ENCODE results near the gene KNOP1.

KNOP1 gene

DNA sequence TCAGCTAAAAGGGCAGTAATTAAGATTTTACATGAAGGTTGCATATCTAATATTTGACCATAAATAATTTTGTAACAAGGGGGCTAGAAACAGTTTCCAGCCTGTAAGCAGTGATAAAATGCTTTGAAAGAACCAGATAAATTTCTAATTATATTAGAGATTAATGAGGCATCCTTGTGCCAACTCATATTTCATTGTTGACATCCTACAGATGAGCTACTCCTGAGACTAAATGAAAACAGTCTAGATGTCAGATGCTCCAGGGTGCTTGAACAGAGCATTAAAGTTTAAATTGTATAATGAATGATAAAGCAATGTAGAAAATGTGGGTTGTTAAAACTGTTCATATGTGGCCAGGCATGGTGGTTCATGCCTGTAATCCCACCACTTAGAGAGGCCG, 23.3 kb upstream of the KNOP1 start:
- Histone ChIP-seq H3K9ac (ENCODE audit: low read length in 5 of 5) (no peak overlapping the region), H3K9me3 (ENCODE audit: control insufficient read depth in 5 of 5, low read length in 5 of 5) (no peaks in the 10 kb centered on the region), H3K27ac (ENCODE audit: low read depth, low read length) (no peak overlapping the region), H3K4me3 (ENCODE audit: low read depth in 1 of 5, low read length in 5 of 5) (no peak overlapping the region), H3K27me3 (ENCODE audit: control insufficient read depth in 5 of 5, insufficient read depth in 4 of 5, low read length in 5 of 5) (no peaks in the 10 kb centered on the region), H3K36me3 (ENCODE audit: control insufficient read depth in 5 of 5, insufficient read depth in 5 of 5, low read length in 5 of 5) (peaks cover 0 to 12% (median 4%) of the 10 kb centered on the region in 5 donors), H3K4me1 (ENCODE audit: control insufficient read depth in 5 of 5, insufficient read depth in 5 of 5, low read length in 5 of 5) (peaks cover 0 to 9% (median 0%) of the 10 kb centered on the region in 5 donors)

DNA sequence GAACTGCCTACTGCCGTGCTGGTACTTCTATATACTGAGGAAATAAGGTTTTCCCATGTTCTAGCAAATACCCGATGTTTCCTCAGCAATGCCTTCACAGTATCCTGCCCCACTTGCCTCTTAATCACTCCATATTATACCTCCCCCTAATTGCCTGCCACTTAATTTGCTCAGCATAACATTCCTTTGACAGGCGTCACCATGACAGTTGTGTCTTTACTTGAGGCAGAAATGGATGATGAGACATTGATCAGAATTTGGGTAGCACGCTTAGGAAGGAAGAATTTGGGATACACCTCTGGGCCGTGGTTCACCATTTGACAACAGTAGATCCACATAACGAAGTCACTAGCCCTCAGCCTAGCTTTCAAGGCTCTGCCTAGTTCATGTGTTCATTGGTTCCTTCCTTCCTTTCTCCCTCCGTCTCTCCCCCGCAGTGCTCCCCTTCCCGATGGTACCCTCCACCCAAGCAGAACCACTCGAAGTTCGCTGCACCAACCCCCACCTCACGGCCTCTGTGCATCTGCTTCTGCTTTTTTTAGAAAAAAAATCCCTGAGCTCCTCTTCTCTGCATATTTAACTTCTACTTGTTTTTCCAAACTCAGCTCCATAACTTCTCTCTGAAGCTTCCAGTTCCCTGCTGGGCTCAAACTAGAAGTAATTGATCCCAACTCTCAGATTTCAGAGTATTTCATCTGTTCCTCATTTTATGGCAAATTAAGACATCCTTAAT, 19.4 kb upstream of the KNOP1 start:
- Histone ChIP-seq H3K36me3 (ENCODE audit: control insufficient read depth in 5 of 5, insufficient read depth in 5 of 5, low read length in 5 of 5) (peaks cover 0 to 16% (median 7%) of the 10 kb centered on the region in 5 donors), H3K9ac (ENCODE audit: low read length in 5 of 5) (no peak overlapping the region), H3K4me1 (ENCODE audit: control insufficient read depth in 5 of 5, insufficient read depth in 5 of 5, low read length in 5 of 5) (peaks cover 0 to 18% (median 5%) of the 10 kb centered on the region in 5 donors), H3K4me3 (ENCODE audit: low read depth in 1 of 5, low read length in 5 of 5) (no peak overlapping the region), H3K27ac (ENCODE audit: low read depth, low read length) (no peak overlapping the region), H3K27me3 (ENCODE audit: control insufficient read depth in 5 of 5, insufficient read depth in 4 of 5, low read length in 5 of 5) (no peaks in the 10 kb centered on the region), H3K9me3 (ENCODE audit: control insufficient read depth in 5 of 5, low read length in 5 of 5) (no peaks in the 10 kb centered on the region)

DNA sequence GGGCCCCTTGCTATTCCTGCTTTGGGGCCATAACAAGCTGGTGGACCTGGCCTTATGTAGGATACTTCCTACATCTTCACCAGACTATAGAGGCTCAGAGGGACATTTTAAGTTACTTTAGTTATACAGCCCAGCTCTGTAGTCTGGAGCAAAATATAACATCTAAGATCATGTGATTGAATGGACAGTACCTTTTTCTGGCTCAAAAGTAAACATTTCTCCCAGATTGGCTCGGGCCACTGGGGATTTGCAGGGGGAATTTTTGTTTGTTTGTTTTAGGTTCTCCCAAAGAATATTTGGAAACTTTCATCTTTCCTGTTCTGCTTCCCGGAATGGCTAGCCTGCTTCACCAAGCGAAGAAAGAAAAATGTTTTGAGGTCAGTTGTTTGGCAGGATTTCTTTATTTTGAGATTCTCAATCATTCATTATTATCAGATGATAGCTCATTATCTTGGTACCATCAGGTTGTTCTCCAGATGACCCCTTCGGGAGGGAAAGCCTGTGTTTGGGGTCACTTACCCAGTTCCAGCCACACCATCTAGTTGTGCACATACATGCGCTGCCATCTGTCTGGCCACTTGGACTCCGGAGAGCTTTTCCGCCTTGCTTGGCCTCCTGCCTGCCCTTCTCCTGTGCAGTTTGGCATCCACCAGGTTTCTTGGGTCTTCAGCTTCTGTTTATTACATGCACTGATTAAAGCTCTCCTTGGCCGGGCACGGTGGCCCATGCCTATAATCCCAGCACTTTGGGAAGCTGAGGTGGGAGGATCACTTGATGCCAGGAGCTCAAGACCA, 17.2 kb upstream of the KNOP1 start:
- Histone ChIP-seq H3K36me3 (ENCODE audit: control insufficient read depth in 5 of 5, insufficient read depth in 5 of 5, low read length in 5 of 5) (peaks cover 0 to 21% (median 7%) of the 10 kb centered on the region in 5 donors), H3K27ac (ENCODE audit: low read depth, low read length) (no peak overlapping the region), H3K4me3 (ENCODE audit: low read depth in 1 of 5, low read length in 5 of 5) (no peak overlapping the region)

DNA sequence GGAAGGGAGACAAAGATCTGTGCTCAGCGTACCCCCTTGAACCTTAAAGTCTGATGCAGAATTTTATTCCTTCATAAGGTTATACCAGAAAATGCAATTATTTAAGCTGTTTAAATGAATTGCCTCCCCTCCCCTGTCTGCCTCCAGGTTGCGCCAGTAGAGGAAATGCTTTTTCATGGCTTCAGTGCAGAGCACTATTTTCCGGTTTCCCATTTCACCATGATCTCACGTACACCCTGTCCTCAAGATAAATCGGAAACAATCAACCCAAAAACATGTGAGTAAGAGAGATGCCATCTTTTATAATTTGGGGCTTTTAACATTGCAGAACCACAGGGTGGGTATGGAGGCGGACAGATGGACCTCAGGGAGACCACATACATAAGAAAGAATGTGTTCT, 15.5 kb upstream of the KNOP1 start:
- no peak overlapping the region for H3K9ac ChIP-seq (ENCODE audit: low read length in 5 of 5)
- peaks cover 0 to 17% (median 3%) of the 10 kb centered on the region in 5 donors for H3K36me3 ChIP-seq (ENCODE audit: control insufficient read depth in 5 of 5, insufficient read depth in 5 of 5, low read length in 5 of 5)
- H3K27ac ChIP-seq (ENCODE audit: low read depth, low read length) = no peak overlapping the region
- H3K4me1 ChIP-seq (ENCODE audit: control insufficient read depth in 5 of 5, insufficient read depth in 5 of 5, low read length in 5 of 5) = peaks cover 0 to 12% (median 2%) of the 10 kb centered on the region in 5 donors
- no peaks in the 10 kb centered on the region for H3K27me3 ChIP-seq (ENCODE audit: control insufficient read depth in 5 of 5, insufficient read depth in 4 of 5, low read length in 5 of 5)
- H3K4me3 ChIP-seq (ENCODE audit: low read depth in 1 of 5, low read length in 5 of 5) = no peak overlapping the region
- H3K9me3 ChIP-seq (ENCODE audit: control insufficient read depth in 5 of 5, low read length in 5 of 5) = no peaks in the 10 kb centered on the region

More for the DNA sequence above, 17.2 kb upstream of the KNOP1 start:
- Histone ChIP-seq H3K27me3 (ENCODE audit: control insufficient read depth in 5 of 5, insufficient read depth in 4 of 5, low read length in 5 of 5) (no peaks in the 10 kb centered on the region), H3K9ac (ENCODE audit: low read length in 5 of 5) (no peak overlapping the region), H3K4me1 (ENCODE audit: control insufficient read depth in 5 of 5, insufficient read depth in 5 of 5, low read length in 5 of 5) (peaks cover 0 to 12% (median 5%) of the 10 kb centered on the region in 5 donors), H3K9me3 (ENCODE audit: control insufficient read depth in 5 of 5, low read length in 5 of 5) (no peaks in the 10 kb centered on the region)

DNA sequence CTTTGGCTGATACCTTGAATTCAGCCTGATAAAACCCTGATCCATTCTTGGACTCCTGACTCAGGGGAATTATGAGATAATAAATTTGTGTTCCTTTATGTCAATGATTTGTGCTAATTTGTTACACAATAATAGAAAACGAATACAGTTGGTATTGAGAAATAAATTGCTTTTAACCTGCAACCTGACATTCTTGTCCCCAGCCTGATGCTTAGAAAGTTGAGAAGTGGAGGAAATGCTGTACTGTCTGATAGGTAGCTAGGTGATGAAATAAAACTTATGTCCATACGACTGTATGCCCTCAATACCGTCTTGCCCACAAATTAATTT, 10.6 kb upstream of the KNOP1 start:
- no peaks in the 10 kb centered on the region for H3K9me3 ChIP-seq (ENCODE audit: control insufficient read depth in 5 of 5, low read length in 5 of 5)
- H3K36me3 ChIP-seq (ENCODE audit: control insufficient read depth in 5 of 5, insufficient read depth in 5 of 5, low read length in 5 of 5) = peaks cover 0 to 6% (median 0%) of the 10 kb centered on the region in 5 donors
- H3K27ac ChIP-seq (ENCODE audit: low read depth, low read length) = no peak overlapping the region

DNA sequence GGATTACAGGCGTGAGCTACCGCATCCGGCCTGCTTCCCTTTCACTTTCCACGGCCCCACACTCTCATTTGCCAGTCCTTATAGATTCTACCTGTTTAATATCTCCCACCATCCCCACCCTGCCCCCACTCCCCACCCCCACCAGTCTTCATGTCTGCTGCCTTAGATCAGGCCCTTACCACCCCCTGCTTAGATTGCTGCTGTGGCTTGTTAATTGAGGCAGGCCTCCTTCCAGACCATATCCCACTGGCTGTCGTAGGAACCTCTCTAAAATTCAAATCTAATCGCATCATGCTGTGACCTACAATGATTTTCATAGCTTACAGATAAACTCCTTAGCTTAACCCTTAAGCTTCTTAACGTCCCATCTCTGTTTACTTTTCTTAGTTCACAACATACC, 5.0 kb upstream of the KNOP1 start:
- Histone ChIP-seq H3K9ac (ENCODE audit: low read length in 5 of 5) (no peak overlapping the region), H3K36me3 (ENCODE audit: control insufficient read depth in 5 of 5, insufficient read depth in 5 of 5, low read length in 5 of 5) (no peaks in the 10 kb centered on the region), H3K9me3 (ENCODE audit: control insufficient read depth in 5 of 5, low read length in 5 of 5) (no peaks in the 10 kb centered on the region), H3K27me3 (ENCODE audit: control insufficient read depth in 5 of 5, insufficient read depth in 4 of 5, low read length in 5 of 5) (no peaks in the 10 kb centered on the region), H3K4me3 (ENCODE audit: low read depth in 1 of 5, low read length in 5 of 5) (no peak overlapping the region), H3K4me1 (ENCODE audit: control insufficient read depth in 5 of 5, insufficient read depth in 5 of 5, low read length in 5 of 5) (peaks cover 0 to 29% (median 11%) of the 10 kb centered on the region in 5 donors), H3K27ac (ENCODE audit: low read depth, low read length) (no peak overlapping the region)

More for the DNA sequence above, 10.6 kb upstream of the KNOP1 start:
- Histone ChIP-seq H3K9ac (ENCODE audit: low read length in 5 of 5) (no peak overlapping the region), H3K4me1 (ENCODE audit: control insufficient read depth in 5 of 5, insufficient read depth in 5 of 5, low read length in 5 of 5) (no peaks in the 10 kb centered on the region), H3K4me3 (ENCODE audit: low read depth in 1 of 5, low read length in 5 of 5) (no peak overlapping the region), H3K27me3 (ENCODE audit: control insufficient read depth in 5 of 5, insufficient read depth in 4 of 5, low read length in 5 of 5) (no peaks in the 10 kb centered on the region)

DNA sequence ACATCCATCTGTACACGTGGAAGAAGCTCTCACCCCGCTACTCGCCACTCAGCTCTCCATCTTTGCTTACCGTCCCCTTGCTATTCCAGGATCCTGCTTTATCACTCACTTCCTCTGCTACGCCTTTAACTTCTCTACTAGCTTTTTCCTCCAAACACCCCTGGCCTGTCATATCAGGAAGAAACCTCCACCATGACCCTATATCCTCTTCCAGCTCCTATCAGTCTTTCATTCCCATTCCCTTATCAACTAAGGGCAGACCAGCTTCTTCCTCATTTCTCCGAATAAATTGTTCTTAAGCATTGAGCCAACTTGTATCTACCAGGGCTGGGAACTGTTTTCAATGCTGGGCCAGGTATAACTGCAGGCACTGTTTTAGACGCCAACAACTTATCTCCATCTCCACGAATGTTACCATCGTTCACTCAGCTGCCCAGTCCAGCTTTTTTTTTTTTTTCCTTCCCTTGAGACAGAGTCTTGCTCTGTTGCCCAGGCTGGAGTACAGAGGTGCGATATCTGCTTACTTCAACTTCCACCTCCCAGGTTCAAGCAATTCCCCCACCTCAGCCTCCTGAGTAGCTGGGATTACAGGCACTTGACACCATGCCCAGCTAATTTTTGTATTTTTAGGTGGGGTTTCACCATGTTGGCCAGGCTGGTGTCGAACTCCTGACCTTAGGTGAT, 4.4 kb upstream of the KNOP1 start:
- Histone ChIP-seq H3K4me1 (ENCODE audit: control insufficient read depth in 5 of 5, insufficient read depth in 5 of 5, low read length in 5 of 5) (peaks cover 0 to 32% (median 15%) of the 10 kb centered on the region in 5 donors), H3K36me3 (ENCODE audit: control insufficient read depth in 5 of 5, insufficient read depth in 5 of 5, low read length in 5 of 5) (no peaks in the 10 kb centered on the region), H3K27me3 (ENCODE audit: control insufficient read depth in 5 of 5, insufficient read depth in 4 of 5, low read length in 5 of 5) (no peaks in the 10 kb centered on the region), H3K9me3 (ENCODE audit: control insufficient read depth in 5 of 5, low read length in 5 of 5) (no peaks in the 10 kb centered on the region), H3K4me3 (ENCODE audit: low read depth in 1 of 5, low read length in 5 of 5) (no peak overlapping the region), H3K9ac (ENCODE audit: low read length in 5 of 5) (peak overlapping the region in 1 of 5 donors; percentile 1), H3K27ac (ENCODE audit: low read depth, low read length) (no peak overlapping the region)

DNA sequence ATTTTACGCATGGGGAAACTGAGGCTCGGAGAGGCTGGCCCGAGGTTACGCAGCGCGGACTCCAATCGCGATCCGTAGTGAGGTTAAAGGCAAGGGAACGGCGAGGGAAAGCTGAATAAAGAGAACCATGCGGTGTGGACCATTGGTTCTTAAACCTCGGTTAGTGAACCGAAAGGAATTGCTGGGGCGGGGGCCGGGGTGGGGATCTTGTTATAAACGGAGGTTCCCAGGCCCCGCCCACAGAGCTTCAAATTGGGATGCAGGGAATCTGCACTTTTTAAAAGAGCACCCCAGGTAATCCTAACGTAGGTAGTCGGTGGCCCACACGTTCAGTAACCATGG, 568 bp upstream of the KNOP1 start:
- H3K9ac ChIP-seq (ENCODE audit: low read length in 5 of 5) = peak overlapping the region; percentile 26 to 93 (median 84)
- H3K4me1 ChIP-seq (ENCODE audit: control insufficient read depth in 5 of 5, insufficient read depth in 5 of 5, low read length in 5 of 5) = peaks cover 2 to 49% (median 25%) of the 10 kb centered on the region in 5 donors
- peak overlapping the region; percentile 86 for H3K27ac ChIP-seq (ENCODE audit: low read depth, low read length)
- no peaks in the 10 kb centered on the region for H3K9me3 ChIP-seq (ENCODE audit: control insufficient read depth in 5 of 5, low read length in 5 of 5)
- peaks cover 0 to 13% (median 8%) of the 10 kb centered on the region in 5 donors for H3K36me3 ChIP-seq (ENCODE audit: control insufficient read depth in 5 of 5, insufficient read depth in 5 of 5, low read length in 5 of 5)
- peak overlapping the region; percentile 87 to 99 (median 96) for H3K4me3 ChIP-seq (ENCODE audit: low read depth in 1 of 5, low read length in 5 of 5)
- H3K27me3 ChIP-seq (ENCODE audit: control insufficient read depth in 5 of 5, insufficient read depth in 4 of 5, low read length in 5 of 5) = no peaks in the 10 kb centered on the region

DNA sequence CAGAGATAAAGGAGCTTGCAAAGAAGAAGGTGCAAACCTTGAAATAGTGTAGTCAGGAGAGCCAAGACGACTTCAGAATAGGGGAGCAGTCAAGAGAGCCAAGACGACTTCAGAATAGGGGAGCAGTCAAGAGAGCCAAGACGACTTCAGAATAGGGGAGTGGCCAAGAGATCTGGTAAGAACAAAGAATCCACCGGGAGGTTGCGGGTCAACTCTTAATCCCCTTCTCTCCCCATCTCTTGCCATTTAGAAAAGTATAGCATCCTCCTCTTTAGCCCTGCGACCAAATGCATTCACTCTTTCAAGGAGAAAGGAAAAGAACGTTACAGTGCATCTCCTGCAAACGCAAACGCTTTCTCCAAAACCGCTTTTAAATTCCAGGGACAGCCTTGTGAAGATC, 713 bp downstream of the KNOP1 start:
- peak overlapping the region; percentile 86 for H3K27ac ChIP-seq (ENCODE audit: low read depth, low read length)
- peak overlapping the region; percentile 80 to 99 (median 96) for H3K4me3 ChIP-seq (ENCODE audit: low read depth in 1 of 5, low read length in 5 of 5)
- H3K27me3 ChIP-seq (ENCODE audit: control insufficient read depth in 5 of 5, insufficient read depth in 4 of 5, low read length in 5 of 5) = no peaks in the 10 kb centered on the region
- H3K4me1 ChIP-seq (ENCODE audit: control insufficient read depth in 5 of 5, insufficient read depth in 5 of 5, low read length in 5 of 5) = peaks cover 2 to 49% (median 25%) of the 10 kb centered on the region in 5 donors
- peaks cover 0 to 21% (median 11%) of the 10 kb centered on the region in 5 donors for H3K36me3 ChIP-seq (ENCODE audit: control insufficient read depth in 5 of 5, insufficient read depth in 5 of 5, low read length in 5 of 5)
- peak overlapping the region; percentile 73 to 93 (median 86) for H3K9ac ChIP-seq (ENCODE audit: low read length in 5 of 5)
- no peaks in the 10 kb centered on the region for H3K9me3 ChIP-seq (ENCODE audit: control insufficient read depth in 5 of 5, low read length in 5 of 5)
